ENCODE results near the gene OGA. TPM values are rescaled to one million over a fixed set of nuclear protein-coding genes. Genes with fewer than 3 reads are reported as not detected.

OGA gene
- total RNA-seq, 3 donors from 2014 or later (not counting 1 experiment from before 2014, with no cell fraction given), result 427 to 488 (median 481) TPM

DNA sequence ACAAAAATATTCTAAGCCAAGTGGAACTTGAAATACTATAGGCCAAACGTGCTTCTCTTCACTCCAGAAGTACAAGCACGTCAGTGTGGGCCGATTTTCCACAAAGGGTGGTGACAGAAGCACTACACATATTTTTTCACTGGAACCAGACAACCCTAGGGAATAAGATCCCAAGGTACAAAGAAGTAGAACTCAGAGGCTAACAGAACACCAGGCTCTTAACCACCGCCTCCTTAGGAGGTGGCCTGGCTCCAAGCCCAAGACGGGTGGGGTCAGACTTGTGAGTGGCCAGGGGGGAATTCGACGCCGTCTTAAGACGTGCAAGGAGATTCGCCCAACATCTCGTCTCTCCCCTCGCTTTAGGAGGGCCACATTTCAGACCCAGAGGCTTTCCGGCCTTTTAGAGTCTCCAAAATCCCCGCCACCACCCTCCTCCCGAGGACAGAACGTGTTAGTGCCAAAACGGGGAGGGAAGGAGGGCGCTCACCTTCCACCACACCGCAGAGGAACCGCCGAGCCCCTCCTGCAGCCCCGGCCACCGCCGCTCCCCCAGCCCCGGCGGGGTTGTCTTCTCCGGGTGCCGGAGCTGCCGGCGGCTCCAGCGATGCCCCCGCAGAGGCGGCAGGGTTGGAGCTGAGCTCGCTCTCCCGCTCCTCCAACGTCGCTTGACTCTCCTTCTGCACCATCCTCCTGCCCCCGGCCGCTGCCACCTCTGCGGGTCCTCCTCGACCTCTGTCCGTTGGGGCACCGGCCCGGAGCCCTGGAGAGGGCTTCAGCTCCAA lies 716 bp downstream of the OGA start:
- under 1% methylated on average over 44 of the region's 44 CpGs for WGBS (ENCODE audit: insufficient coverage)
- TF ChIP-seq, protein P1, sequence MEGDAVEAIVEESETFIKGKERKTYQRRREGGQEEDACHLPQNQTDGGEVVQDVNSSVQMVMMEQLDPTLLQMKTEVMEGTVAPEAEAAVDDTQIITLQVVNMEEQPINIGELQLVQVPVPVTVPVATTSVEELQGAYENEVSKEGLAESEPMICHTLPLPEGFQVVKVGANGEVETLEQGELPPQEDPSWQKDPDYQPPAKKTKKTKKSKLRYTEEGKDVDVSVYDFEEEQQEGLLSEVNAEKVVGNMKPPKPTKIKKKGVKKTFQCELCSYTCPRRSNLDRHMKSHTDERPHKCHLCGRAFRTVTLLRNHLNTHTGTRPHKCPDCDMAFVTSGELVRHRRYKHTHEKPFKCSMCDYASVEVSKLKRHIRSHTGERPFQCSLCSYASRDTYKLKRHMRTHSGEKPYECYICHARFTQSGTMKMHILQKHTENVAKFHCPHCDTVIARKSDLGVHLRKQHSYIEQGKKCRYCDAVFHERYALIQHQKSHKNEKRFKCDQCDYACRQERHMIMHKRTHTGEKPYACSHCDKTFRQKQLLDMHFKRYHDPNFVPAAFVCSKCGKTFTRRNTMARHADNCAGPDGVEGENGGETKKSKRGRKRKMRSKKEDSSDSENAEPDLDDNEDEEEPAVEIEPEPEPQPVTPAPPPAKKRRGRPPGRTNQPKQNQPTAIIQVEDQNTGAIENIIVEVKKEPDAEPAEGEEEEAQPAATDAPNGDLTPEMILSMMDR (IDR thresholded peaks at IDR 0.05), result no peak
- Mint-ChIP-seq H3K4me1 (peaks cover 63 to 70% of the 10 kb centered on the region in 2 donors), H3K36me3 (peaks cover 7% of the 10 kb centered on the region), H3K4me3 (peak overlapping the region; percentile 97), H3K27ac (peak overlapping the region; percentile 89 to 90), H3K9me3 (no peaks in the 10 kb centered on the region), H3K27me3 (ENCODE audit: low read depth in 2 of 2) (no peaks in the 10 kb centered on the region)
- intact Hi-C loops (cut with micrococcal nuclease), result loop anchor here (1.0 kb wide), 4 partner anchors 13 to 335 kb away; partner anchors contain the start of genes NOLC1 and NPM3
- Histone ChIP-seq H3K9me3 (ENCODE audit: control insufficient read depth, insufficient read depth, low read length) (no peaks in the 10 kb centered on the region), H3K36me3 (ENCODE audit: control insufficient read depth, insufficient read depth, low read length) (peaks cover 2% of the 10 kb centered on the region), H3K4me3 (ENCODE audit: low read length) (peak overlapping the region; percentile 95), H3K4me1 (ENCODE audit: control insufficient read depth, insufficient read depth, low read length) (peaks cover 28% of the 10 kb centered on the region), H3K27me3 (ENCODE audit: control insufficient read depth, insufficient read depth, low read length) (no peaks in the 10 kb centered on the region), H3K27ac (ENCODE audit: low read length) (peak overlapping the region; percentile 77)
- ATAC-seq (peak; percentile 0 to 1 (median 1)), DNase-seq (peak in 1 of 2 donors; percentile 62)

DNA sequence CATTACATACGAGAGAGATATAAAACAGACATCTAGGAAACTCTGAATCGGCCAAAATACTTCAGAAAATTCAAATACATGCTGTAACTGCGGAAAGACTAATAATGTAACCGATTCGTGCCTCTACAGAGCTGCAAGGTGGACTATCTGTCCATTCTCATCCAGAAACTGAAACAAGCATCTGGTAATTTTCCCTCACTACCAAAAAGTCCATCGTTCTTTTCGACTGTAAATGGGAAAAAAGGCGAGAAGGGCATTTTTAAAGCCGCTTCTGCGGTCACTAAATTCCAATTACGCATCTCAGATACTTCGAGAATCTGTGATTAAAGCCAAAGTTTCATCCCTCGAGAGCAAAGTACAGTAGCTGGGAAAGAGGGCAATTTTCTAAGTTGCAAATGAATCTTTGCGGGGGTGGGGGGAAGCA lies 1.3 kb downstream of the OGA start:
- Mint-ChIP-seq H3K27ac (peak overlapping the region; percentile 89 to 90), H3K4me1 (peaks cover 63 to 71% of the 10 kb centered on the region in 2 donors)
- under 1% methylated on average over 14 of the region's 14 CpGs for WGBS (ENCODE audit: insufficient coverage)

DNA sequence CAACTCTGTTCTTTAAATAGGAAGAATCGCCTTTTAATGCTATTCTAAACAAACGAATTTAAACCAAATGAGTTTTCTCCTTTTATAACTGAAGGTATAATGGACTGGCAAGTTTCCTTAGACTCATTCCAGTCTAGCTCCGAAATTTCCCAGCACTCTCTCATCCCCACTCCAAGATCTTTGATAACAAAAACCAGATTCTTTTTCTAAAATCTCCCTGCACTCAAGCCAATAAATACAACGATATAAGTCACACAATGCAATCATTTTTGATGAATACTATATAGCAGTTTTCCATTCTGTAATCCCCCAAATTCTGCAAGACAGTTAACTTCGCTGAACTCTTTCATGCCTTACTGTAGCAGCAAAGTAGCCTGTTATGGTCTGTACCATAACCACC lies 1.9 kb downstream of the OGA start:
- Histone ChIP-seq H3K36me3 (ENCODE audit: control insufficient read depth, insufficient read depth, low read length) (peaks cover 9% of the 10 kb centered on the region), H3K27me3 (ENCODE audit: control insufficient read depth, insufficient read depth, low read length) (no peaks in the 10 kb centered on the region), H3K4me1 (ENCODE audit: control insufficient read depth, insufficient read depth, low read length) (peaks cover 30% of the 10 kb centered on the region), H3K27ac (ENCODE audit: low read length) (peak overlapping the region; percentile 21), H3K4me3 (ENCODE audit: low read length) (peak overlapping the region; percentile 95), H3K9me3 (ENCODE audit: control insufficient read depth, insufficient read depth, low read length) (no peaks in the 10 kb centered on the region)
- Mint-ChIP-seq H3K9me3 (no peaks in the 10 kb centered on the region), H3K27ac (peak overlapping the region; percentile 89 to 90), H3K27me3 (ENCODE audit: low read depth in 2 of 2) (no peaks in the 10 kb centered on the region), H3K4me1 (peaks cover 63 to 65% of the 10 kb centered on the region in 2 donors), H3K4me3 (peak overlapping the region; percentile 97), H3K36me3 (peaks cover 7% of the 10 kb centered on the region)
- ATAC-seq (no peak), DNase-seq (no peak)
- 2% methylated on average over 3 of the region's 5 CpGs for WGBS (ENCODE audit: insufficient coverage)
- intact Hi-C loops (cut with micrococcal nuclease), result no loop called here
- TF ChIP-seq, protein P1 (IDR thresholded peaks at IDR 0.05), result no peak

More for the DNA sequence above, 1.3 kb downstream of the OGA start:
- Mint-ChIP-seq H3K27me3 (ENCODE audit: low read depth in 2 of 2) (no peaks in the 10 kb centered on the region), H3K9me3 (no peaks in the 10 kb centered on the region), H3K36me3 (peaks cover 7% of the 10 kb centered on the region), H3K4me3 (peak overlapping the region; percentile 97)
- ATAC-seq (no peak), DNase-seq (no peak)
- Histone ChIP-seq H3K4me1 (ENCODE audit: control insufficient read depth, insufficient read depth, low read length) (peaks cover 30% of the 10 kb centered on the region), H3K27ac (ENCODE audit: low read length) (no peak overlapping the region), H3K36me3 (ENCODE audit: control insufficient read depth, insufficient read depth, low read length) (peaks cover 4% of the 10 kb centered on the region), H3K27me3 (ENCODE audit: control insufficient read depth, insufficient read depth, low read length) (no peaks in the 10 kb centered on the region), H3K9me3 (ENCODE audit: control insufficient read depth, insufficient read depth, low read length) (no peaks in the 10 kb centered on the region), H3K4me3 (ENCODE audit: low read length) (peak overlapping the region; percentile 95)
- intact Hi-C loops (cut with micrococcal nuclease), result no loop called here
- TF ChIP-seq, protein P1 (IDR thresholded peaks at IDR 0.05), result no peak

Measured in natural killer cell (primary cell).